ENCODE data around the gene KREMEN1.

The KREMEN1 gene

GRCh38 chr22:29126670-29127395, 54.0 kb downstream of the KREMEN1 start:
- TF ChIP-seq, protein P1, sequence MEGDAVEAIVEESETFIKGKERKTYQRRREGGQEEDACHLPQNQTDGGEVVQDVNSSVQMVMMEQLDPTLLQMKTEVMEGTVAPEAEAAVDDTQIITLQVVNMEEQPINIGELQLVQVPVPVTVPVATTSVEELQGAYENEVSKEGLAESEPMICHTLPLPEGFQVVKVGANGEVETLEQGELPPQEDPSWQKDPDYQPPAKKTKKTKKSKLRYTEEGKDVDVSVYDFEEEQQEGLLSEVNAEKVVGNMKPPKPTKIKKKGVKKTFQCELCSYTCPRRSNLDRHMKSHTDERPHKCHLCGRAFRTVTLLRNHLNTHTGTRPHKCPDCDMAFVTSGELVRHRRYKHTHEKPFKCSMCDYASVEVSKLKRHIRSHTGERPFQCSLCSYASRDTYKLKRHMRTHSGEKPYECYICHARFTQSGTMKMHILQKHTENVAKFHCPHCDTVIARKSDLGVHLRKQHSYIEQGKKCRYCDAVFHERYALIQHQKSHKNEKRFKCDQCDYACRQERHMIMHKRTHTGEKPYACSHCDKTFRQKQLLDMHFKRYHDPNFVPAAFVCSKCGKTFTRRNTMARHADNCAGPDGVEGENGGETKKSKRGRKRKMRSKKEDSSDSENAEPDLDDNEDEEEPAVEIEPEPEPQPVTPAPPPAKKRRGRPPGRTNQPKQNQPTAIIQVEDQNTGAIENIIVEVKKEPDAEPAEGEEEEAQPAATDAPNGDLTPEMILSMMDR (IDR thresholded peaks at IDR 0.05; ENCODE audit: low read depth, low read length) = no peak

DNA sequence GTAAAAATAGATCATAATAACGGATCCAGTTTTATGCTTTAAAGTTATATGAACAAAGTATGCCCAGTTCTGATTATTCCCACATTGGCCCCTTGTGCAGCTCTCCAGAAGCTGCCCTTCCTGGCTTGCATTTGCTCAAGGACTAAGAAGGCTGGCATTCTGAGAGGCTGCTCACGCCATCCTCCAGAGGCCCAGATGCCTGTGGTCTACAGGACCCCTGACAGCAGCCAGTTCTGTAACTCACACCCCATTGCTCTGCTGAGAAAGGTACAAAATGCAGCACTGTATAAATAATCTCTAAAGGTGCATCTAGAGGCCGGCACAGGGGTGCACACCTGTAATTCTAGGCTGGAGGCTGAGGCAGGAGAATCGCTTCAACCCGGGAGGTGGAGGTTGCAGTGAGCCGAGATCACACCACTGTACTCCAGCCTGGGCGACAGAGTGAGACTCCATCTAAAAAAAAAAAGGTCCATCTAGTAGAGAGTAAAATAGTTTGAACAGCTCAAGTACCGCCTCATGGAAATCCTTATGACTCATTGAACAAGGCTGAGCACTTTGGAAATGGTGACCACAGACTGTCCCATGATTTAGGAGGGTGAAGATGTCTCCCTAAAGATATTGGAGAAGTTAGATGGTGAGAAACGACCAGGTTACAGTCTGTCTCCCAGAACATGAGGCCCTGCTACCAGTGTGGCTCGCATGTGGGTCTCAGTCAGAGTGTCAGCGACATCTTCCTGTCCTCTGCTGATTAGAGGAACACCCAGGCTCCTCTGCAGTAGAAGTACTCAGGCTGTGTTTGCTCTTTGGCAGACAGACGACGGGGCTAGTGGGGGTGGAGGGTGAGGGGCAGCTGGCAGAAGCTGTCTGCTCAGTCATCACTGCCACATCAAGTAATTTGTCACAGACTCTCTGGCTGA, 56.3 kb downstream of the KREMEN1 start:
- no peak for DNase-seq (ENCODE audit: extremely low read depth, low read depth)
- TF ChIP-seq, protein P1 (IDR thresholded peaks at IDR 0.05; ENCODE audit: low read depth, low read length) = no peak

More at GRCh38 chr22:29126670-29127395, 54.0 kb downstream of the KREMEN1 start:
- no peak for DNase-seq (ENCODE audit: extremely low read depth, low read depth)

- DNase-seq (ENCODE audit: extremely low read depth, low read depth) = no peak
- TF ChIP-seq, protein P1 (IDR thresholded peaks at IDR 0.05; ENCODE audit: low read depth, low read length) = no peak
Measured at GRCh38 chr22:29129808-29130140, 56.9 kb downstream of the KREMEN1 start.

GRCh38 chr22:29130476-29130875, 57.6 kb downstream of the KREMEN1 start:
- no peak for DNase-seq (ENCODE audit: extremely low read depth, low read depth)
- TF ChIP-seq, protein P1 (IDR thresholded peaks at IDR 0.05; ENCODE audit: low read depth, low read length) = no peak

- TF ChIP-seq, protein P1 (IDR thresholded peaks at IDR 0.05; ENCODE audit: low read depth, low read length) = no peak
Measured at GRCh38 chr22:29133603-29134133, 60.8 kb downstream of the KREMEN1 start.

DNA sequence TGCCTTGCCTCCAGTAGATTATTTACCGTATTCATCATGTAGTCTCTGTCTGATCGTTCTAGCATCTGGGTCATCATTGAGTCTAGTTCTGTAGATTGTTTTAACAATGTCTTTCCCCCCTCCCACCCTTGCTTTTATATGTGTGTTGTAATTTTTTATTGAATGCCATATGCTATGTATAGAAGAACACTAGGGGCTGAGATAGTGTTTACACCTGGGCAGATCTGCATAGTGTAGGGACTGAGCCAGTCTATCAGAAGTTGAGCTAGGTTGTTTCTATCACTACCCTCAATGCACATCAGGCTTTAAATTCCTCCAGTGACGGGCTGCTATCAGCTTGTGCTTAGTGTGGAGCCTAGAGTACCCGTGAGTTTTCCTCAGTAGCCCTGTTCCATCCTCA, 61.6 kb downstream of the KREMEN1 start:
- TF ChIP-seq, protein P1 (IDR thresholded peaks at IDR 0.05; ENCODE audit: low read depth, low read length) = no peak
- no peak for DNase-seq (ENCODE audit: extremely low read depth, low read depth)

More at GRCh38 chr22:29133603-29134133, 60.8 kb downstream of the KREMEN1 start:
- no peak for DNase-seq (ENCODE audit: extremely low read depth, low read depth)
